ENCODE results near the gene HEPACAM2.
A peak's percentile ranks its signal among the peaks of the same experiment; 100 is the strongest.

Gene HEPACAM2

DNA sequence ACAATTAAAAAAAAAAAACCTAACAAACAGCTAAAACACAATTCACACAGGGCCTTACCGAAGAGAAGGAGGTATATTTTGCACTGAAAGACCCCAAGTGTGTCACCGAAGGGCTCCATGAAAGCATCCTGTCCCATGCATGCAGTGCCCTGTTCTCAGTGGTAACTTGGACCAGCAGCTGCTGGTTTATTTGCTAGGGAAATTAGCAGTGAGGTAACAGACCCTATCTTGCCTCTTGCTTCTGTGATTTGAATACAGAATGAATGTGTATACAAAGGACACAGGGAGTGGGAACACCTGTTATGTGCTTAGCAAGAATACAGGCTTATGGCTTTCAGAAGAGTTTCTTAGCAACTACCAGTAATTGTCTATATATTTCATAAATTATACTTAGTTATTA, at the start of gene HEPACAM2:
Gene HEPACAM2 (minus strand): TSS at position 160 of the 400 bp plus-strand sequence.
- DNase-seq (ENCODE audit: low read depth): no peak
- TF ChIP-seq CTCF (conservative IDR thresholded peaks at IDR 0.05; ENCODE audit: control insufficient read depth, insufficient read depth, low read depth, low read length): no peak
- H3K4me3 ChIP-seq (ENCODE audit: control insufficient read depth, low read depth, low read length): no peak within 1 kb of the TSS

- no peak for DNase-seq (ENCODE audit: low read depth)
- H3K4me3 ChIP-seq (ENCODE audit: control insufficient read depth, low read depth, low read length): no peak overlapping the region
- no peak for TF ChIP-seq CTCF (conservative IDR thresholded peaks at IDR 0.05; ENCODE audit: control insufficient read depth, insufficient read depth, low read depth, low read length)
Measured at GRCh38 chr7:93265220-93265619, 39.0 kb upstream of the HEPACAM2 start.

DNA sequence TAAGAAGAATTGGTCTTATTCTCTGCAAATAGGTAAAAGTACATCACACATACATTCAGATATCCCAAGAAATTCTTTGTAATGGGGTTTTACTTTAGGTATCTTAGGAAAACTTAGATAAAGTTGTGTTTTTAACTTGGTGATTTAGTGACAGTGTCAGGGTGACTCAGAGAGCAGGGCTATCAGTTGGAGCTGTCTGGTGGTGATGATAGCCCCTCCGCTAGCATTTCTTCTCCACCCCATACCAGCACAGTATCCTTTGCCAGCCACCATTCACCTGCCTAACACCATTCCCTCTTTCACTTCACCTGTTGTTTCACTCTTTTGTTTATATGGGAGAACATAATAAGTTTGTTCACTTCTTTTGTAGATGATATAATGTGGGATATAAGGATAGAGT, 36.3 kb upstream of the HEPACAM2 start:
- TF ChIP-seq CTCF (conservative IDR thresholded peaks at IDR 0.05; ENCODE audit: control insufficient read depth, insufficient read depth, low read depth, low read length): no peak
- no peak for DNase-seq (ENCODE audit: low read depth)
- H3K4me3 ChIP-seq (ENCODE audit: control insufficient read depth, low read depth, low read length): no peak overlapping the region

DNA sequence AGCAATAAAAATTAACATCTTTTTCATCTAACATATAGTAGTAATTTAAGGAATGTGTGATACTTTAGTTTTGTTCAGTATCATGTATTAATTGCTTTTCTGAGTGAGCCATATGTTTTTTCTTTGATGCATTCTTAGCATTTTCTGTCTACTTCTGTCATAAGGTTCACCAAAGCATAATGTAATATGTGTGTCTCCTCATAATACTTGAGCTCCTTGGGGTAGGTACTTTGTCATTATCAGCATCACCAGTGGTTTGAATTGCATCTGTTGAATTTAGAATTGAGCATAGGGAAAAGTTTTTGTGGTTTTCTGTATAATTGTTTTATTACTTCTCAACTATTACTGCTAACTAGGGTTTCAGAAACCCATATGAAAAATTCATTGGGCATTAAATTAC, 32.4 kb upstream of the HEPACAM2 start:
- DNase-seq (ENCODE audit: low read depth): no peak
- H3K4me3 ChIP-seq (ENCODE audit: control insufficient read depth, low read depth, low read length): no peak overlapping the region
- TF ChIP-seq CTCF (conservative IDR thresholded peaks at IDR 0.05; ENCODE audit: control insufficient read depth, insufficient read depth, low read depth, low read length): no peak

- DNase-seq (ENCODE audit: low read depth): peak; percentile 7
- no peak overlapping the region for H3K4me3 ChIP-seq (ENCODE audit: control insufficient read depth, low read depth, low read length)
- no peak for TF ChIP-seq CTCF (conservative IDR thresholded peaks at IDR 0.05; ENCODE audit: control insufficient read depth, insufficient read depth, low read depth, low read length)
Measured at GRCh38 chr7:93249491-93250148, 23.4 kb upstream of the HEPACAM2 start.

DNA sequence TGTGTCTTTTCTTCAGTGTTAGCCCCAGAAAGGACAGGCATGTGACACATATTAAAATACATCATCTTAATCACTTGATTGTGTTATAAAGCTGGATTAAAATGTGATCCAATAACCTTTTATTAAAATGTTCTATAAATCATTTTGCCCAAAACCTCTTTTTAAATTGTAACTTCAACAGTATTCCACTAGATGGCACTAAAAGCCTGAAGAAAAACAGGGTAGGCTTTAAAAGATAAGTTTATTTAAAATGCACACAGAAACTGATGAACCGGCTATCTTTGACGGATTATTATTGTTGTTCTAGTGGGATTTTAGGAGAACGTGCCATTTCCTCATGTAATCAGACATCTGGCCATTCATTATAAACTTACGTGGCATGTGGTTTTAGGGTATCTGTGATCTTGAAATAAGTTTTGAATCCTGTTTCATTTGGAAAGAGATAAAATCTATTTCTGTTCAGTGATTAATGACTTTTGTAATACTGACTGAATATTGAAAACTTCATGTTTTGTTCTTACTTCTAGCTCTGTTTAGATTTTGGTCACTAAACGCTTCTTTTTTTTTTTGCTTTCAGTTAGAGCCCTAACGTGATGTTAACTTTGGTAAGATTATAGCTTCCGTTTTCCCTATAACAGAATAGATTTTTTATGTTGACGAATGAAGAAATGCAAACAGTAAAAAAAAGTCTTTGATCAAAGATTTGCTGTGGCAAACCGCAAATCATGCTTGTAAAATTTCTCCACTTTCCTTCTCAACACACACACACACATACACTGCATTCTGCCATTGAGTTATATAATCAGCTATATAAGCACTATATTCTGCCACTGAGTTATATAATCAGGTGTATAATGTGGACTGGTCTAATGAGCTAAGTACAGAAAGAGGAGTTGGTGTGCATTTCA, 19.5 kb upstream of the HEPACAM2 start:
- no peak overlapping the region for H3K4me3 ChIP-seq (ENCODE audit: control insufficient read depth, low read depth, low read length)

More for the DNA sequence above, 19.5 kb upstream of the HEPACAM2 start:
- TF ChIP-seq CTCF (conservative IDR thresholded peaks at IDR 0.05; ENCODE audit: control insufficient read depth, insufficient read depth, low read depth, low read length): peak; percentile 49
- DNase-seq (ENCODE audit: low read depth): peak; percentile 46
